ENCODE results near the gene SAMD10. TPM values are rescaled to one million over a fixed set of nuclear protein-coding genes. Genes with fewer than 3 reads are reported as not detected.
A peak's percentile ranks its signal among the peaks of the same experiment; 100 is the strongest.

Gene SAMD10
- polyA plus RNA-seq, 1 of the 3 experiments (the other 2 are of a cell fraction) = 11.6 TPM

DNA sequence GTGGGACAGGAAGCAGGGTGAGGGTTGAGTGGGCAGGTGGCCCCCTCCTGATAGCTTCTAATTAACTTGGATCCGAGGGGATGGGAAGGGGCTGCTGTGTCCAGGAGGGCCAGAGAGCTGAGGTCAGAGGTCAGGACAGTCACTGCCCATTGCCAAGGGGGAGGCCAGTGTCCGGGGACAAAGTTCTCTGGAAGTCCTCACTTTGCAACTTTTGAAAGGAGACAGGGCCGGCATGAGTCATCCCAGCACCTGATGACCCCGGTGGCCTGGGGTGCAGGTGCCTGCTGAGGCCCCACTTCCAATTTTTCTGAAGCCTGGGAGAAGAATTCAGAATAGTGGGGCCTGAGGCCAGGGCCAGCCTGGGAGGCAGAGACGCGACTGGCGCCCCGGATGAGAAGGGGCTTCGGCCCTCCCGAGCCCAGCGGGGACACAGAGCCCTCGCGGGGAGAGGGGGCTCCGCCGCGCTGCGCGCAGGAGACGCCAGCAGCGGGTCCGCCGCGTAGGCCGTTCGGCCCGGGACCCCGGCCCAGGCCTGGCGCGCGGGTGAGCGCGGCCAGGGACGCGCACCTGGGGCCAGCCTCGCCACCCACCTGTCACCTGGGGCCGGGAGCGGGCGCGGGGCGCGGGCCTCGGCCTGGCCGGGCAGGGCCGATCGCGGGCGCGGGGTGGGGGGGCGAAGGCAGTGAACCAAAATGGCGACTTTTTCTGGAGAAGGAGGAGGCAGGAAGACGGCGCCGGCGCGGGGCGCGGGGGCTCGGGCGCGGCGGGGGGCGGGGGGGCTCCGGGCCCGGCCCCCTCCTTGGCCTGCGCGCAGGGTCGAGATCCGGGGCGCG, 10.3 kb downstream of the SAMD10 start:
- H3K36me3 ChIP-seq (replicated peaks in 1 of 2; ENCODE audit: control insufficient read depth in 1 of 2, insufficient read depth in 2 of 2, low read length in 1 of 2) = peaks cover 0 to 28% of the 10 kb centered on the region in 2 experiments
- 7% methylated on average over 17 of the region's 70 CpGs for WGBS (ENCODE audit: low lambda C conversion rate)
- TF ChIP-seq EP300 (IDR thresholded peaks at IDR 0.05; ENCODE audit: borderline replicate concordance in 1 of 2, low read depth in 1 of 2, low read length in 1 of 2) = no peak
- TF ChIP-seq RFX5 (IDR thresholded peaks at IDR 0.05; ENCODE audit: low read length) = no peak
- H3K27ac ChIP-seq (ENCODE audit: low read depth in 2 of 2, low read length in 1 of 2) = peak overlapping the region; percentile 27 to 60; a peak in 3 of 4 replicates
- peak overlapping the region; percentile 77 to 81 for H3K4me3 ChIP-seq (ENCODE audit: low read depth in 2 of 2, low read length in 1 of 2)
- H3K27me3 ChIP-seq (ENCODE audit: insufficient read depth) = no peaks in the 10 kb centered on the region
- H3K4me1 ChIP-seq (ENCODE audit: control insufficient read depth in 1 of 2, insufficient read depth in 2 of 2, low read depth in 1 of 2, low read length in 1 of 2) = peaks cover 7 to 17% of the 10 kb centered on the region in 2 experiments; a peak in 2 of 4 replicates
- no peaks in the 10 kb centered on the region for H4K20me1 ChIP-seq (ENCODE audit: insufficient read depth)
- ChIA-PET CTCF (no interaction called here), POLR2A (no interaction called here)
- H3K4me2 ChIP-seq = peak overlapping the region; percentile 95
- DNase-seq = peak; percentile 86
- H3K9me3 ChIP-seq = no peaks in the 10 kb centered on the region
- H2AFZ ChIP-seq (ENCODE audit: low read depth) = no peak overlapping the region
- no peaks in the 10 kb centered on the region for H3K9me2 ChIP-seq
- no peaks in the 10 kb centered on the region for H3F3A ChIP-seq (replicated peaks; ENCODE audit: insufficient read depth)
- H3K9ac ChIP-seq = peak overlapping the region; percentile 83
- H3K79me2 ChIP-seq (ENCODE audit: insufficient read depth) = peaks cover 15% of the 10 kb centered on the region

GRCh38 chr20:63968136-63968927, 11.1 kb downstream of the SAMD10 start:
- no peak for TF ChIP-seq RCOR1 (IDR thresholded peaks at IDR 0.05; ENCODE audit: low read length)
- no peak for TF ChIP-seq RXRA (IDR thresholded peaks at IDR 0.05; ENCODE audit: borderline replicate concordance, low read depth)
- no peak for TF ChIP-seq TCF12 (IDR thresholded peaks at IDR 0.05)
- TF ChIP-seq GATA2 (CRISPR knock-in tag; IDR thresholded peaks at IDR 0.05) = no peak
- TF ChIP-seq, protein P1, sequence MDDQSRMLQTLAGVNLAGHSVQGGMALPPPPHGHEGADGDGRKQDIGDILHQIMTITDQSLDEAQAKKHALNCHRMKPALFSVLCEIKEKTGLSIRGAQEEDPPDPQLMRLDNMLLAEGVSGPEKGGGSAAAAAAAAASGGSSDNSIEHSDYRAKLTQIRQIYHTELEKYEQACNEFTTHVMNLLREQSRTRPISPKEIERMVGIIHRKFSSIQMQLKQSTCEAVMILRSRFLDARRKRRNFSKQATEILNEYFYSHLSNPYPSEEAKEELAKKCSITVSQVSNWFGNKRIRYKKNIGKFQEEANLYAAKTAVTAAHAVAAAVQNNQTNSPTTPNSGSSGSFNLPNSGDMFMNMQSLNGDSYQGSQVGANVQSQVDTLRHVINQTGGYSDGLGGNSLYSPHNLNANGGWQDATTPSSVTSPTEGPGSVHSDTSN (IDR thresholded peaks at IDR 0.05) = no peak
- TF ChIP-seq, protein P2, sequence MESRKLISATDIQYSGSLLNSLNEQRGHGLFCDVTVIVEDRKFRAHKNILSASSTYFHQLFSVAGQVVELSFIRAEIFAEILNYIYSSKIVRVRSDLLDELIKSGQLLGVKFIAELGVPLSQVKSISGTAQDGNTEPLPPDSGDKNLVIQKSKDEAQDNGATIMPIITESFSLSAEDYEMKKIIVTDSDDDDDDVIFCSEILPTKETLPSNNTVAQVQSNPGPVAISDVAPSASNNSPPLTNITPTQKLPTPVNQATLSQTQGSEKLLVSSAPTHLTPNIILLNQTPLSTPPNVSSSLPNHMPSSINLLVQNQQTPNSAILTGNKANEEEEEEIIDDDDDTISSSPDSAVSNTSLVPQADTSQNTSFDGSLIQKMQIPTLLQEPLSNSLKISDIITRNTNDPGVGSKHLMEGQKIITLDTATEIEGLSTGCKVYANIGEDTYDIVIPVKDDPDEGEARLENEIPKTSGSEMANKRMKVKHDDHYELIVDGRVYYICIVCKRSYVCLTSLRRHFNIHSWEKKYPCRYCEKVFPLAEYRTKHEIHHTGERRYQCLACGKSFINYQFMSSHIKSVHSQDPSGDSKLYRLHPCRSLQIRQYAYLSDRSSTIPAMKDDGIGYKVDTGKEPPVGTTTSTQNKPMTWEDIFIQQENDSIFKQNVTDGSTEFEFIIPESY (IDR thresholded peaks at IDR 0.05; ENCODE audit: borderline replicate concordance, low read depth) = no peak
- no peak for TF ChIP-seq MEF2A (IDR thresholded peaks at IDR 0.05; ENCODE audit: borderline replicate concordance, low read depth)
- no peak for TF ChIP-seq JUND (IDR thresholded peaks at IDR 0.05)
- TF ChIP-seq ELF1 (IDR thresholded peaks at IDR 0.05) = no peak
- TF ChIP-seq YY1 (IDR thresholded peaks at IDR 0.05; ENCODE audit: low read depth) = no peak
- no peak for TF ChIP-seq TAF1 (IDR thresholded peaks at IDR 0.05; ENCODE audit: borderline replicate concordance, low read depth, low read length)
- peak overlapping the region; percentile 77 to 81 for H3K4me3 ChIP-seq (ENCODE audit: low read depth in 2 of 2, low read length in 1 of 2)
- ChIA-PET CTCF (no interaction called here), POLR2A (no interaction called here)
- no peaks in the 10 kb centered on the region for H4K20me1 ChIP-seq (ENCODE audit: insufficient read depth)
- peaks cover 7 to 16% of the 10 kb centered on the region in 2 experiments; a peak in 2 of 4 replicates for H3K4me1 ChIP-seq (ENCODE audit: control insufficient read depth in 1 of 2, insufficient read depth in 2 of 2, low read depth in 1 of 2, low read length in 1 of 2)
- peaks cover 15% of the 10 kb centered on the region for H3K79me2 ChIP-seq (ENCODE audit: insufficient read depth)
- no peak overlapping the region for H2AFZ ChIP-seq (ENCODE audit: low read depth)
- H3K36me3 ChIP-seq (replicated peaks in 1 of 2; ENCODE audit: control insufficient read depth in 1 of 2, insufficient read depth in 2 of 2, low read length in 1 of 2) = peaks cover 0 to 36% of the 10 kb centered on the region in 2 experiments
- no peaks in the 10 kb centered on the region for H3K27me3 ChIP-seq (ENCODE audit: insufficient read depth)
- peak overlapping the region; percentile 95 for H3K4me2 ChIP-seq
- H3K27ac ChIP-seq (ENCODE audit: low read depth in 2 of 2, low read length in 1 of 2) = peak overlapping the region in 1 of 2 experiments; percentile 27; a peak in 2 of 4 replicates
- no peaks in the 10 kb centered on the region for H3K9me2 ChIP-seq
- H3K9ac ChIP-seq = peak overlapping the region; percentile 83
- no peak for DNase-seq
- 84% methylated on average over 9 of the region's 14 CpGs for WGBS (ENCODE audit: low lambda C conversion rate)
- H3F3A ChIP-seq (replicated peaks; ENCODE audit: insufficient read depth) = no peaks in the 10 kb centered on the region
- H3K9me3 ChIP-seq = no peaks in the 10 kb centered on the region
